ENCODE data around the gene MRAS.
"Not testable (repeated sequence)": the region's sequence is repeated elsewhere in the genome, so short reads cannot be mapped to it uniquely, and the experiment has no call there.

The MRAS gene

DNA sequence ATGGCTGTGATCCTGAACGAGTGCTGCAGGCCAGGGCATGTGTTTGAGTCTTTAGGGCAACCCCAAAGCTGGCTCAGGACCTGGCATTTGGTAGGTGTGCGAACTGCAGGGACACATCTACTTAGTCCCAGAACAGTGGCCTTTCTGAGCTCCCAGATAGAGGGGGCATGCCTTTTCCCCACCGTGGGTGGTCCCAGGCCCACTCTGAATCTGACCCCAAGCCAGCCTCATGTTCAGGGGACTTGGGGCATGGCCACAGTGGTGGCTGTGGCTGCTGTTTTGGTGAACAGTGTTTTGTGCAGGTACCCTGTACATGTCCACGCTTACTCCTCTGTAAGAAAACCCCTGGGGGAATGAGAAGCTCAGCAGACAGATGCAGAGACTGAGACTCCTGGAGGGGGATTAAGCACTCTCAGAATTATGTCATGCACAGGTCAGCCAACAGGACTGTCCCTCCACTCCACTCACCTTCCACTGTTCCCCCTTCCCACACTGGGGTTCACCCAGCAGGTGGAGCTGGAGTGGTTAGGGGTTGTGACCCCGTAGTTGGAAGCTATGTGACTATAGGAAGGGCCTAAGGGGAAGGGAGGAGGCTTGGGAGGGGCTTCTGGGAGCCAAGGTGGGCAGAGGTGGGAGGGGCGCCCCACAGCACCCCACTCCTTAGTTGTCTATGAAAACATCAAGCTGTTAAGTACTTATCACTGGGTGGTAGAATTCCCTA, 102.5 kb downstream of the MRAS start:
- no peak for DNase-seq

DNA sequence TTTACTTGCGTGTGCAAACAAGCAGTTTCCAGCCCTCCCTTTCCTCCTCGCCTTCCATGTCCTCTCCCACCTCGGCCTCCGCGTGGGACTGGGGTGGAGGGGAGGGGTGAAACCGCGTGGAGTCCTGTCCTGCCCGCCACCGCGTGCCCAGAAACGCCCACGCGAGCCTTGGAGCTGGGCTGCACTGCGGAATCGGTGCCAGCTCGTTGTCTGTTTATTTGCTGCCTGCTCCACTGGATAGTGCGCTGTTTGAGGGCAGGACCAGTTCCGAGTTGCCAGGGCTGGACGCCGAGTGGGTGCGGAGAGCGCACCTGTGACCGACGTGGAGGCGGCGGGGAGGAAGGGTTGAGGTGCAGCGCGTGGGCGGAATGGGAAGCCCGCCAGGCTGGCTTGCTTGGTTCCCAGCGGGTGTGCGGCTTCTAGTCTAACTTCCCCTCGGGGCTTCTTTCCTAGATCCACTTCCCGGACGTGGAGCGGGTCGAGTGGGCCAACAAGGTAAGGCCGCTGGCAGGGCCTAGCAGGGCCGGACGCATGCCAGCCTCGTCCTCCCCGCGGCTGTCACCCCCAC, 103.3 kb downstream of the MRAS start:
- no peak for DNase-seq

DNA sequence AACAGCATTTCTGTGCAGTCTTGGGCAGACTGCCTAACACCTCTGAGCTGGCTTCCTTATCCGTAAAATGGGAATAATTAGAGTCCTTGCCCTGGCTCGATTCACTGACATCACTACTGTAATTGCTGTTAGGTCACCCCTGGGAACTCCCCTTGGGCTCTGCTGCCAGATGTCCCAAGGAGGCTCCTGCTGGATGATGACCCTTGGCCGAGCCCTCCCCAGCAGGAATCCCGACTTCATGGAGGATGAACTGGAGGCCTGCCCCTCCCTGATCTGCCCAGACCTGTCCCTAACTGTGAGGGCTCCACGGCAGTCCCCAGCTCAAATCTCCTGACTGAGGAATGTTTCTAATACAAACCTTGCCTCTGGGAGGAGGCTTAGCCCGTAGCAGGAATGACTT, 104.1 kb downstream of the MRAS start:
- no peak for DNase-seq

DNA sequence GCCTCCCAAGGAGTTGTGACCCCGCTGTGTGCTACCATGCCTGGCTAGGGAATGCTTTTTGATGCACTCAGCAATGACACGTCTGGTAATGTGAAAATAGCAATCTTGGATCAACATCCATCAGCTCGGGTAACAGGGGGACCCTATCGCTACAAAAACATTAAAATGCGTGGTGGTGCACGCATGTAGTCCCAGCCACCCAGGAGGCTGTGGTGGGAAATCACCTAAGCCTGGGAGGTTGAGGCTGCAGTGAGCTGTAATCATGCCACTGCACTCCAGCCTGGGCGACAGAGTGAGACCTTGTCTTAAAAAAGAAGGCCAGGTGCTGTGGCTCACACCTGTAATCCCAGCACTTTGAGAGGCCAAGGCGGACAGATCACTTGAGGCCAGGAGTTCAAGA, 105.6 kb downstream of the MRAS start:
- DNase-seq = not testable (repeated sequence)

All from CD4-positive, alpha-beta T cell treated with Interferon alpha-2 for 1 hour (primary cell).